Measurements from ENCODE around the gene POP7.

The POP7 gene

DNA sequence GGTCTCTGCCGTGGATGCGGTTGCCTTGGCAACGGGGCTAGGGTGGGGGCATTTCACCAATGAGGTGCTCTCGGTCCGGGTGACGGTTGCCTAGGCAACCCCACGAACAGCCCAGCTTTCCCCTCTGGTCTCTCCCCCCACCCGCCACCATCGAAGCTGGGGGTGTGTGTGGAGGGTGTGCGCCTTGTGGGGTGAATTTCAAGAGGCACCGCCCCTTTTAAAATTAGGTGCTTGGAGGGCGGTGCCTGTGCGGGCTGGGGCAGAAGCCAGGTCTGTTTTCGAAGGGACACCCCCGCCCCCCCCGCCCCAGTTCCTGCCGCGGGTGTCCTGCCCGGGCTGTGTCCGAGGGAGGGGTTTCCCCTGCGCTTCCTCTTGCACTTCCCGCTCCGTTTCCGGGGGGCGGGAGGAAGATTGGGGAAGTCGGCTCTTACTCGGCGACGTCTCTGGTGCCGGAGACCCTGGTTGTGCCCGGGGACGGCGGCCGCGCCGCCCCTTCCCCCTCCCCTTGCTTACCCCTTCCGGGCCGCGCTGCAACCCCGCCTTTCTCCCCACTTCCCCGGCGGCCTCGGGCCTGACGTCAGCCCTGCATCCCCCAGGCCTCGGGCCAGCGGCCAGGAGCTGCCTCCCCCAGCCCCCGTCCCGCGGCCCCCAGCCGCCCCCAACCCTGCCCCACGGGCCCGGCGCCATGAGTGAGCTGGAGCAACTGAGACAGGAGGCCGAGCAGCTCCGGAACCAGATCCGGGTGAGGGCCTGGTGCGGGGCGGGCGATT is 30.2 kb upstream of the POP7 start:
- no peak for FAIRE-seq
- peak; percentile 75 for DNase-seq (ENCODE audit: insufficient read length, low spot score)

DNA sequence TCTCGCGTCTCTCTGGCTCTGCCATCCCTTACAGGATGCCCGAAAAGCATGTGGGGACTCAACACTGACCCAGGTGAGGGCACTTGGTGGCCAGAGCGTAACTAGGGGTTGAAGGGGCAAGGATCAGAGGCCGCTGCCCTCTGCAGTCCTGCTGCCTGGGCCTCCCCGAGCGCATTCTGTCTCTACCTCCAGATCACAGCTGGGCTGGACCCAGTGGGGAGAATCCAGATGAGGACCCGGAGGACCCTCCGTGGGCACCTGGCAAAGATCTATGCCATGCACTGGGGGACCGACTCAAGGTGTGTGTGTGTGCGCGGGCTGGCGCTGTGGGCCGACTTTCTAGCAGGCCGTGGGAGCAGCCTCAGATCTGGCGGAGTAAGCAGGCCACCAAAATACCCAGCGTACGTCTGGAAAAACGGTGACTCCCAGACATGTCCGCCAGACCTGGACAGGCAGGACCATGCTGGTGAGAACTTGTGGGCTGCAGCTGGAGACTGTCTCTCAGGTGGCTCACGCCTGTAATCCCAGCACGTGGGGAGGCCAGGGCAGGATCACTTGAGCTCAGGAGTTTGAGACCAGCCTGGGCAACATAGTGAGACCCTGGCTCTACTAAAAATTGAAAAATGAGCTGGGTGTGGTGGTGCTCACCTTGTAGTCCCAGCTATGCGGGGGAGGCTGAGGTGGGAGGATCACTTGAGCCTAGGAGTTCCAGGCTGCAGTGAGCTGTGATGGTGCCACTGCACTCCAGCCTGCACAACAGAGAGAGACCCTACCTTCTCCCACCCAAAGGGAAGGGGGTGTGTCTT is 29.2 kb upstream of the POP7 start:
- DNase-seq (ENCODE audit: insufficient read length, low spot score) (no peak), FAIRE-seq (no peak)
- TF ChIP-seq POLR2A (IDR thresholded peaks at IDR 0.05; ENCODE audit: low read depth, low read length): no peak

More for the DNA sequence above, 30.2 kb upstream of the POP7 start:
- no peak for TF ChIP-seq POLR2A (IDR thresholded peaks at IDR 0.05; ENCODE audit: low read depth, low read length)

DNA sequence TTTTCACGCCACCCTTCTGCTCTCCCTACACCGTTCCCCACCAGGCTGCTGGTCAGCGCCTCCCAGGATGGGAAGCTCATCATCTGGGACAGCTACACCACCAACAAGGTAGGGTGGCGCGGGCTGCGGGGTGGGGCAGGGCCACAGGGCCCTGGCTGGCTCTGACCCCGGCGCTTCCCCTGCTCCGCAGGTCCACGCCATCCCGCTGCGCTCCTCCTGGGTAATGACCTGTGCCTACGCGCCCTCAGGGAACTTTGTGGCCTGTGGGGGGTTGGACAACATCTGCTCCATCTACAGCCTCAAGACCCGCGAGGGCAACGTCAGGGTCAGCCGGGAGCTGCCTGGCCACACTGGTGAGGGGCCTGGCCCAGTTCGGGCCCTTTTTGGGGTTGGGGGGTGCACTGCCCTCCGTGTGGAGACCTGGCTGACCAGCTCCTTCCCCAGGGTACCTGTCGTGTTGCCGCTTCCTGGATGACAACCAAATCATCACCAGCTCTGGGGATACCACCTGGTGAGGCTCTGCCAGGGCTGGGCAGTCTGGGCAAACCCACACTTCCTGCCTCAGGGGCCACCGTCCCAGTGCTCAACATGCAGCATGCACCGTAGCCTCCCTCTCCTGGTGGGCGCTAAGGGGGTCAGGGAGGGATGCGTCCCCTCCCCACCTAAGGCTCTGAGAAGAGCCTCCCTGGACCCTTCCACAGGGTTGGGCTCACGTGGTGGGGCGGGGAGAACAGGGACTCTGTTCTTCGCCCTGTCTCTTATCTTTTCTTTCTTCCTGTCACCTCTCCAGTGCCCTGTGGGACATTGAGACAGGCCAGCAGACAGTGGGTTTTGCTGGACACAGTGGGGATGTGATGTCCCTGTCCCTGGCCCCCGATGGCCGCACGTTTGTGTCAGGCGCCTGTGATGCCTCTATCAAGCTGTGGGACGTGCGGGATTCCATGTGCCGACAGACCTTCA is 28.3 kb upstream of the POP7 start:
- FAIRE-seq (no peak), DNase-seq (ENCODE audit: insufficient read length, low spot score) (no peak)
- TF ChIP-seq POLR2A (IDR thresholded peaks at IDR 0.05; ENCODE audit: low read depth, low read length): no peak

DNA sequence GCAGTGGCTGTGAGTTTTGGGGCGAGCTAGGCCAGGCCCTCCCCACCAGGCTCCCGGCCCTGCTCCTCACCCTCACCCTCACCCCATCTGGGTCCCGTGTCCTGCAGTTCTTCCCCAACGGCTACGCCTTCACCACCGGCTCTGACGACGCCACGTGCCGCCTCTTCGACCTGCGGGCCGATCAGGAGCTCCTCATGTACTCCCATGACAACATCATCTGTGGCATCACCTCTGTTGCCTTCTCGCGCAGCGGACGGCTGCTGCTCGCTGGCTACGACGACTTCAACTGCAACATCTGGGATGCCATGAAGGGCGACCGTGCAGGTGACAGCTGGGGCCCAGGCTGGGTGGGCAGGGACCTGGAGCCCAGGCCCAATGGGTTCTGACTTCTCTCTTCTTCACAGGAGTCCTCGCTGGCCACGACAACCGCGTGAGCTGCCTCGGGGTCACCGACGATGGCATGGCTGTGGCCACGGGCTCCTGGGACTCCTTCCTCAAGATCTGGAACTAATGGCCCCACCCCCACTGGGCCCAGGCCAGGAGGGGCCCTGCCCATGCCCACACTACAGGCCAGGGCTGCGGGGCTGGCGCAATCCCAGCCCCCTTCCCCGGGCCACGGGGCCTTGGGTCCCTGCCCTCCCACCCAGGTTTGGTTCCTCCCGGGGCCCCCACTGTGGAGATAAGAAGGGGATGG is 27.5 kb upstream of the POP7 start:
- DNase-seq (ENCODE audit: insufficient read length, low spot score): no peak
- no peak for FAIRE-seq
- TF ChIP-seq POLR2A (IDR thresholded peaks at IDR 0.05; ENCODE audit: low read depth, low read length): no peak

DNA sequence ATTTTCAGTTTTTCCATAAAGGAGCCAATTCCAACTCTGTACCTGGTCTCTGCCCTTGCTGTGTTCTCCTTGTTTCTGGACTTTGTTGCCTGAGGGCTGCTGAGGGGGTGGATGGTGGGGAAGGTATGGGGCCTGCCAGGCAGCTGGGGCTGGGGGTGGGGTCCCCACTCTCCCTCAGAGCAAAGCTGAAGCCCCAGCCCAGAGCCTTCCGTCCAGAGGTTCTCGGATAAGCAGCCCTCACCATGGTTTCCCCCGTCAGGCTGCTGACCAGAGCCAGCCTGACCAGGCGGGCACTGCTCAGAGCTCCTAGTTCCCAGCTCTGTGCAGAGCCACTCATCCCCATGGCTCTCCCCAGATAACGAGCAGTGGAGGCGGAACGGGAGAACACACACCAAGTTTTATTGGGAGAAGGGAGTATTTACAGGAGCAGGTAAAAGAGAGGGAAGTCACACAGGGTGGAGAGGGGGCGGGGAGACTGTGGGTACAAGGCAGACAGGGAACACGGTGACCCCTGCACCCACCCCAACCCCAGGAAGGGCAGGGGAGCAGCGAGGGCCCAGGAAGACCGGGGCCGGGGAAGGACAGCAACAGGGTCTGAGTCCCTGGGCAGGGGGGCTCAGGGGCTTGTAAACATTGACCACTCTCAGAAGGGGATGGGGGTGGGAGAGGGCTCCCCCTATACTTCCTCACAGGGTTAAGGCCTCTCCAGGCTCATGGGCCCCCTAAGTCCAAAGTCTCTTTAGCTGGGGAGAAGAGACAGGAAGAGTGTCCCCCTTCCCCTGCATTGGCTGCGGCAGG is 26.6 kb upstream of the POP7 start:
- TF ChIP-seq POLR2A (IDR thresholded peaks at IDR 0.05; ENCODE audit: low read depth, low read length): no peak
- DNase-seq (ENCODE audit: insufficient read length, low spot score) (no peak), FAIRE-seq (no peak)

DNA sequence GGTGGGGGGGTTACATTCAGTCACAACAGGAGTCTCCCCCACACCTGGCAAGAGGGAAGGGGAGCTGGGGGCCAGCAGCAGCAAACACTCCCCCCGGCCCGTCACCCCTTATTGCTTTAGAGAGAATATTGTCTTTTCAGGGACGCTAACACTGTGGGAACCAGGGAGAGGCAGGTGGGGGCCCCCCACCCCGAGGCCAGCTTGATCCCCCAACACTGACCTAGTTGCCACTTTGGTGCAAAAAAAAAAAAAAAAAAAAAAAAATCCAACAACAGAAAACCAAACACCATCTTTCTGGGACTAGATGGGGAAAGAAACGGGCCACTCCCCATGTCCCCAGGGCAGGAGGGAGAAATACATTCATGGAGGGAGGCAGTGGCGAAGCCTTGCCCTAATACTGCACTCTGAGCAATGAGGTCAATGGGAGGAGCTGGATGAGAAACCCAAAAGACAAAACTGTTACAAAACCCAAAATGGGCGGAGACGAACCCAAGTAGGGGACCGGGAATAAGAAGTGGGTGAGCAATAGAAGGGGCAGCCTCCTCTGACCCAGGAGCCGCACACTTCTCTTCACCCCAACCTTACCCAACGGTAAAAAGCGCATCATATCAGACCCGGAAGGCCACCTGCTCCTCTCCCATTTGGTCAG is 25.9 kb upstream of the POP7 start:
- no peak for DNase-seq (ENCODE audit: insufficient read length, low spot score)
- TF ChIP-seq POLR2A (IDR thresholded peaks at IDR 0.05; ENCODE audit: low read depth, low read length): no peak
- FAIRE-seq: no peak

DNA sequence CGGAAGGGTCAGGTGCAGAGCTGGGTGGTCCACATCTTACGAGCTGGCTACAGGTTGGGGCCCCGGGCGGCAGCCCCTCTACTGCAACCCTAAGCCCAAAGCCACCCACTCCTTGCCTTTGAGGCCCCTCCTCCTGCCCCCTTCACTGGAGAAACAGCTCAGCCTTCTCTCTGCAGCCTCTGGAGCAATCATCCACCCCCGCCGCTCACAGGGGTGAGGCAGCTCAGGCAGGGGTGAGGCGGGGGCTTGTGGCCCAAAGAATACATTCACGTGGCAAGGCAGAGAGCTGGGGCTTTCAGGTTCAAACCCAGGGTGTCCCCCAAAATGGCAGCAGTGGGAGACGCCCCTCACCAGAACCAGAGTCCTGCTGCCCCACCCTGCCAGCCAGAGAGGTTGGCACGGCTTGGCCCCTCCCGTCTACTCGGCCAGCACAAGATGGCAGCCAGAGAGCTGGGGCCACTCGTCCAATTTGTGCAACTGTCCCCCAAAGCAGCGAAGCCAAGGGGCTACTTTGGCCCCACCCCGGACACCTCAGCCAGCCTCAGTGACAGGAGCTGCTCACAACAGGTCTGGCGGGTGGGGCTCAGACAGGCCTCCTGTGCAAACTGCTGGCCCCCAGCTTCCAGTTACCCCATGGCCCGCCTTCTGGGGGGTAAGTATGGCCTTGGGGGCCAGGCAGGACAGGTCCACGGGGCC is 25.2 kb upstream of the POP7 start:
- DNase-seq (ENCODE audit: insufficient read length, low spot score): no peak
- no peak for TF ChIP-seq POLR2A (IDR thresholded peaks at IDR 0.05; ENCODE audit: low read depth, low read length)

DNA sequence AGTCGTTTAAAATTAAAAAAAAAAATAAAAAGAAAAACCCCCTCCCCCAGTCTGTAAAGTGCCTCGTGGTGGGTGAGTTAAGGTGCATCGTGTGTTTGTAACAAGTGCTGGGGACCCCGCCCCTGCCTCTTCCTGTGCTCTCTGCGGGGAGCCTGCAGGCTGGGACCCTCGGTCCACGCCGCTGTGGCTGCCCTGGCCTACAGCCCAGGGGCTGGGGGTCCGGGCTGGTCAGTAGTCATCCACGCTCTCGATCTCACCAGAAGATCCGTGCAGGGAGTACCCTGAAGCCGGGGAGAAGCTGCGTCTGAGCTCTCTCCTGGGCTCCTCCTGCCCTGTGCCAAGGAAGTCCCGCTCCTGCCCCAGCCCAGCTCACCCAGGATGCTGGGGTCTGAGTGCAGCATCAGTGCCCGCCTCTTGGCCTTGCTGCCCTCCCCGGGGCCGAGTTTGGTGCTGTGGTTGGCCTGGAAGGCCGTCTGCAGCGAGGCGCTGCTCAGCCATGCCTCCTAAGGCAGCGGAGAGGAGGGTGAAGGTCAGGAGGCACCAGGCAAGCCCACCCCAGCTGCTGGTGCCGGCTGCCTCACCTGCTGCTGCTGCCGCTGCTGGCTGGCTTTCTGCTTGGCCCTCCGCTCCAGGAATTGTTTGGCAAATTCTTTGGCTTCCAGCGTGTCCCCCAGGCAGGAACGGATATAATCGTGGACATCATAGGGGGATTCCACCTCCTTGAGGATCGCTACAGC is 24.3 kb upstream of the POP7 start:
- no peak for TF ChIP-seq POLR2A (IDR thresholded peaks at IDR 0.05; ENCODE audit: low read depth, low read length)
- DNase-seq (ENCODE audit: insufficient read length, low spot score) (no peak), FAIRE-seq (no peak)

More for the DNA sequence above, 25.2 kb upstream of the POP7 start:
- FAIRE-seq: no peak

DNA sequence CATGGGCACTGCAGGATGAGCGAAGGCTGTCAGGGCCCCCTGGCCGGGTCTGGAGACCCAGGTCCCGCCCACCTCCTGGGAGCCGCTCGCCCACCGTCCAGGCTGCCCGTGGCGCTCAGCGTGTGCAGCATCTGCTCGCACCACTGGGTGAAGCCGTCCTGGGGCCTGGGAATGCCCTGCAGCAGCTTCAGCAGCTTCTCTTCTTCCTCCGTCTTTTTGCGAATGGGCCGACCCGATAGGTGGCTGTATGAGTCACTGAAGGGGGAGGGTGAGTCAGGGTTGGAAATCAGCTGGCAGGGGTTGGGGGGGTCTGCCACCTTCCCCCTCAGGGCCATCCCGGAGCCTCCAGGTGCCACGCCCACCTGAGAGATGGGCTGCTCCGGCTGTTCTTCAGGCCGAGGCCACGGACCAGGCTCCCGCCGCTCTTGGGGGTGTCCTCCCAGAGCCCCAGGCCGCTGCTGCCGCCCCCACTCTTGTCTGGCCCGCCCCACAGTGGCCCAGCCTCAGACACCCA is 23.6 kb upstream of the POP7 start:
- DNase-seq (ENCODE audit: insufficient read length, low spot score): peak; percentile 70
- FAIRE-seq: no peak

DNA sequence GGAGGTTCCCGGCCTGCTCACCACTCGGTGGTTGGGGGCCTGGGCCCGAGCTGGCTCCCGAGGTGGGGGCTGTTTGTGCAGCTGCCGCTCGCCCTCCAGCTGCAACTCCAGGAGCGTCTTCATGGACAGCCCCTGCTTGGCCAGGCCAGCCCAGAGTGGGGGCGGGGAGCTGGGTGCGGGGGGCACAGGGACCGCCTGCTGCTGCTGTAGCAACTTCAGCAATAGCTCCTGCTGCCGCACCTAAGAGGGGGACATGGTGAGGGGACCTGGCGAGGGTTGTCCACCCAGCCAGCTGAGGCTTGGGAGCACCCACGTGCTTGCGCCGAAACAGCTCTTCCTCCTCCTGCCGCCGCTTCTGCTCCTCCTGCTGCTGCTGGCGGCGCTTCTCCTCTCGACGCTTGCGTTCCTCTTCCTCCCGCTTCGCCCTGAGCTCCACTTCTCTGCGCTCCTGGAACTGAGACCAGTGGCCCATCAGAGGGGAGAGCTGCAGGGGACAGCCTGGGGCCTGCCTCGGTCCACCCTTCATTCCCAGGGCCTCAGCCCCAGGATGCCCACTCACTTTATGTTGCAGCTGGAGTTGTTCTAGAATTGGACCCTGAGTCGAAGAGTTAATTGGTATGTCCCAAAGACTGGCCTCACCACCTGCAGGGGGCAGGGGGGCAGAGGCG is 22.8 kb upstream of the POP7 start:
- TF ChIP-seq POLR2A (IDR thresholded peaks at IDR 0.05; ENCODE audit: low read depth, low read length): no peak
- no peak for DNase-seq (ENCODE audit: insufficient read length, low spot score)
- FAIRE-seq: no peak

More for the DNA sequence above, 23.6 kb upstream of the POP7 start:
- peak; percentile 6; the same call in 1 of the 2 replicates for TF ChIP-seq POLR2A (IDR thresholded peaks at IDR 0.05; ENCODE audit: low read depth, low read length)

Data from H54 (cell line).